ENCODE data around the gene MBTPS1.

GRCh38 chr16:84132527-84133285 lies 16.0 kb upstream of the MBTPS1 start:
- TF ChIP-seq CTCF (conservative IDR thresholded peaks at IDR 0.05; ENCODE audit: low read length) (no peak), EZH2phosphoT487 (IDR thresholded peaks at IDR 0.05; ENCODE audit: borderline replicate concordance) (no peak)

All from Loucy (cell line).